D721Med (cell line): ENCODE measurements around the gene PROCA1.

Experiments used
- DNase-seq: peaks from one replicate; pipeline ENCODE4 v3.0.0; 2011; ENCODE audit warnings: low spot score; ENCODE audit not compliant: insufficient read length
- FAIRE-seq: peaks from 2 replicates; lab custom pipeline; 2011; peaks lifted over from hg19 to GRCh38; lab: Jason Lieb, UNC
- CTCF ChIP-seq: IDR thresholded peaks from 2 replicates; pipeline ENCODE4 v1.5.1; 2012; ENCODE audit warnings: mild to moderate bottlenecking, control low read depth; ENCODE audit not compliant: insufficient read depth; ENCODE audit errors: missing control alignments

The PROCA1 gene

GRCh38 chr17:28700830-28701492, 10.7 kb downstream of the PROCA1 start:
- FAIRE-seq, result no peak
- DNase-seq, result no peak
- no peak for TF ChIP-seq CTCF

DNA sequence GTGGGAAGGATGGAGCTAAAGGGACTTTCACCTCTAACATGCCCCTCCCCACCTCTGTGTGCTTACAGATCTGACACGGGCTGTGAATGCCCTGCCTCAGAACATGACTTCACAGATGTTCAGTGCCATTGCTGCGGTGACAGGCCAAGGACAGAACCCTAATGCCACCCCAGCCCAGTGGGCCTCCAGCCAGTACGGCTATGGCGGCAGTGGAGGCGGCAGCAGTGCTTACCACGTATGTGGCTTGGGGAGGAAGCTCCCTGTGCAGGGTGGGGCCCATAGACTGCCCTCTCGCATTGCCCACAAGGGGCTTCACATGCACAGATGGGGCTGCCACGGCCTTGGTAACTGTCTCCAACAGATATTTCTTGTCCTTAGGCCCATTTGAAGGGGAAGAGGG, 11.4 kb downstream of the PROCA1 start:
- no peak for TF ChIP-seq CTCF
- DNase-seq (no peak), FAIRE-seq (no peak)

GRCh38 chr17:28698253-28698941, 13.3 kb downstream of the PROCA1 start:
- no peak for TF ChIP-seq CTCF
- FAIRE-seq (no peak), DNase-seq (no peak)

DNA sequence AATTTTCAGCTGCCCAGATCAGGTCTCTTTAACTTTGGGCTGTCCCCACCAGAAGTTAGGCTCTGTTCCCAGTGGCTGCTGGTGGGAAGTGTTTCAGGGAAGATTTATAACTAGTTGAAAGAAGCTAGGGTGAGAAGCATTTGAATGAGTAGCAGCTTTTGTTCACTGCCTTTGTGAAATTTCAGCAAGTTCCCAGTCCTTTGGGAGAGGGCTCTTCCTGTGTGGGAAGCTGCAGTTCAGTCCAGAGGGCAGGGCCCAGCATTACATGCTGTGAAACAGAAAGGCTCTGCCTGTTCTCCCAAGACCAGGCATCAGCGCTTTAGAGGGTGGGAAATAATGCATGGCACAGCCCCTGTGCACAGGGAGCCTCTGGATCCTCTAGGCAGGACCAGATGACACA, 17.8 kb downstream of the PROCA1 start:
- TF ChIP-seq CTCF, result no peak
- DNase-seq (no peak), FAIRE-seq (no peak)

- FAIRE-seq, result no peak
- no peak for DNase-seq
- no peak for TF ChIP-seq CTCF
These were observed 22.7 kb downstream of the PROCA1 start for GRCh38 chr17:28689011-28689410.

- no peak for FAIRE-seq
- TF ChIP-seq CTCF, result no peak
These were observed 23.2 kb downstream of the PROCA1 start for GRCh38 chr17:28688481-28688880.

GRCh38 chr17:28686296-28686695, 25.4 kb downstream of the PROCA1 start:
- no peak for FAIRE-seq
- DNase-seq, result no peak
- no peak for TF ChIP-seq CTCF

More at GRCh38 chr17:28688481-28688880, 23.2 kb downstream of the PROCA1 start:
- no peak for DNase-seq
